ENCODE measurements around the gene SLC25A44. TPM values are rescaled to one million over a fixed set of nuclear protein-coding genes. Genes with fewer than 3 reads are reported as not detected.

The SLC25A44 gene
- total and polyA plus RNA-seq, 2 of the 8 experiments (the other 6 are each of a cell fraction or from before 2014, with no cell fraction given): 23.4 to 32.1 TPM

DNA sequence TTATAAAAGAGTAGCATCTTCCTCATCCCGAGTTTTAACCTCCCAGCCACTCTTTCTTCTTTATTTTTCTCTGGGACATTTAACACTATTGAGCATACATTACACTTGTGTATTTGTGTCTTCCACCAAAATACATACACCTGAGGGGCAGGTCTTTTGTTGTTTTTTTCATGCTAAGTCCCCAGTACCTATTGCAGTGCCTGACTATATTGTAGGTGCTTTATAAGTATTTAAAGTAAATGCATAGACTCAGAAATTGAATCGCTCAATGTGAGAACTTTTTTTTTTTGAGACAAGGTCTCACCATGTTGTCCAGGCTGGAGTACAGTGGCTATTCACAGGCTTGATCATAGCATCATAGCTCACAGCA is 48.3 kb upstream of the SLC25A44 start:
- Histone ChIP-seq H2BK12ac (ENCODE audit: low read depth, low read length) (no peak overlapping the region; the same call in 1 of the 2 replicates), H3K4me2 (ENCODE audit: insufficient read depth in 1 of 2, low read depth in 2 of 2, low read length in 2 of 2) (no peak overlapping the region), H3K14ac (ENCODE audit: insufficient read length) (no peak overlapping the region), H4K8ac (ENCODE audit: extremely low read depth, insufficient read depth, low read length) (no peak overlapping the region), H3K4me3 (ENCODE audit: extremely low read depth in 1 of 4, insufficient read depth in 2 of 4, low read depth in 3 of 4, low read length in 4 of 4) (no peak overlapping the region), H3K79me1 (ENCODE audit: low read depth, low read length) (no peaks in the 10 kb centered on the region; the same call in 1 of the 2 replicates), H3K4me1 (replicated peaks in 1 of 4; ENCODE audit: control insufficient read depth in 3 of 4, insufficient read depth in 4 of 4, low read length in 3 of 4) (peaks cover 15 to 34% (median 28%) of the 10 kb centered on the region in 4 experiments), H3K9ac (replicated peaks in 1 of 4; ENCODE audit: extremely low read depth in 1 of 4, low read depth in 3 of 4, low read length in 3 of 4) (no peak overlapping the region), H4K91ac (replicated peaks; ENCODE audit: insufficient read length, low read length) (no peak overlapping the region), H3K79me2 (ENCODE audit: control insufficient read depth in 1 of 2, insufficient read depth in 2 of 2, low read length in 2 of 2) (no peaks in the 10 kb centered on the region), H3K36me3 (ENCODE audit: control insufficient read depth in 2 of 4, insufficient read depth in 4 of 4, low read length in 3 of 4) (no peaks in the 10 kb centered on the region), H3K23ac (ENCODE audit: insufficient read length) (no peak overlapping the region), H2AFZ (ENCODE audit: low read length) (no peak overlapping the region), H2AK5ac (ENCODE audit: low read depth, low read length) (no peak overlapping the region), H3K27me3 (replicated peaks in 1 of 4; ENCODE audit: control insufficient read depth in 3 of 4, extremely low read depth in 1 of 4, insufficient read depth in 3 of 4, low read length in 3 of 4) (no peaks in the 10 kb centered on the region), H4K20me1 (replicated peaks in 1 of 2; ENCODE audit: control insufficient read depth in 1 of 2, insufficient read depth in 2 of 2, low read length in 2 of 2) (no peaks in the 10 kb centered on the region), H3K4ac (replicated peaks; ENCODE audit: insufficient read length, low read depth, low read length) (no peak overlapping the region), H3K9me3 (ENCODE audit: insufficient read depth in 2 of 2, low read depth in 1 of 2, low read length in 1 of 2) (no peaks in the 10 kb centered on the region), H3K56ac (replicated peaks; ENCODE audit: insufficient read length, low read depth, low read length) (no peak overlapping the region), H3K23me2 (ENCODE audit: low read depth, low read length) (peaks cover 3% of the 10 kb centered on the region; the same call in 1 of the 2 replicates), H2BK120ac (replicated peaks; ENCODE audit: low read depth, low read length) (no peak overlapping the region), H4K5ac (ENCODE audit: insufficient read length, low read depth, low read length) (no peak overlapping the region), H3K27ac (ENCODE audit: low read depth, low read length) (no peak overlapping the region), H2BK15ac (ENCODE audit: low read length) (0 out of 2 replicates have a peak overlapping the region, but pooled peaks have one; percentile 53), H3K18ac (ENCODE audit: extremely low read depth, low read length) (no peak overlapping the region), H2BK20ac (ENCODE audit: low read length) (no peak overlapping the region), H2BK5ac (ENCODE audit: low read depth, low read length) (0 out of 2 replicates have a peak overlapping the region, but pooled peaks have one; percentile 73)
- POLR2A ChIA-PET (ENCODE audit: partially characterized antibody): interaction anchor here (0.9 to 8.5 kb wide), 5 partner anchors 31 to 83 kb away, joined by 3 to 64 read pairs (median 4); partner anchors contain the start of gene PMF1
- DNase-seq (ENCODE audit: low read depth in 1 of 2, low spot score in 2 of 2) (no peak), FAIRE-seq (no peak)
- CTCF ChIA-PET (ENCODE audit: partially characterized antibody): interaction anchor here (0.7 to 42.4 kb wide), 17 partner anchors 10 to 174 kb away, joined by 3 to 1994 read pairs (median 5); partner anchors contain the start of genes BGLAP, MEX3A, PAQR6 and PMF1
- TF ChIP-seq SIX5 (IDR thresholded peaks at IDR 0.05; ENCODE audit: low read depth, low read length) (no peak), YY1 (IDR thresholded peaks at IDR 0.05; ENCODE audit: low read depth, low read length) (no peak), JUND (IDR thresholded peaks at IDR 0.05; ENCODE audit: low read length) (no peak), ZNF274 (IDR thresholded peaks at IDR 0.05; ENCODE audit: borderline replicate concordance, extremely low read depth, low read length) (no peak), CREB1 (IDR thresholded peaks at IDR 0.05) (no peak), ASH2L (IDR thresholded peaks at IDR 0.05; ENCODE audit: low read length) (no peak), HDAC2 (IDR thresholded peaks at IDR 0.05; ENCODE audit: borderline replicate concordance in 1 of 2, low read depth in 2 of 2, low read length in 2 of 2) (no peak), GTF2F1 (IDR thresholded peaks at IDR 0.05; ENCODE audit: borderline replicate concordance, low read depth, low read length) (no peak), BRCA1 (IDR thresholded peaks at IDR 0.05; ENCODE audit: low read depth, low read length) (no peak)
- WGBS, 2 experiments (ENCODE audit: extremely low coverage in 1 of 2, insufficient coverage in 1 of 2, insufficient read length in 1 of 2, insufficient replicate concordance in 2 of 2, low coverage in 1 of 2, low lambda C conversion rate in 2 of 2, missing lambda C conversion rate in 1 of 2): 93% methylated on average over 2 of the region's 2 CpGs; no CpG with 5 or more reads in 1 of the 2 experiments
